IMR-90 (cell line): ENCODE data around the gene MMP26.

Experiments
- BHLHE40 ChIP-seq: fragments of 150-350 bp; IDR thresholded peaks from 2 replicates; pipeline ENCODE4 v1.6.1; 2016; ENCODE audit warnings: mild to moderate bottlenecking, low read depth, low read length
- CEBPB ChIP-seq: IDR thresholded peaks from 2 replicates; pipeline ENCODE4 v1.6.1; 2012; ENCODE audit warnings: low read depth, low read length, improper control_type of control experiment
- CHD1 ChIP-seq: IDR thresholded peaks from 2 replicates; pipeline ENCODE4 v1.6.1; 2012; ENCODE audit warnings: low read depth, low read length, improper control_type of control experiment
- CTCF ChIP-seq: conservative IDR thresholded peaks from 2 replicates; pipeline ENCODE4 v1.5.1; 2012; ENCODE audit warnings: mild to moderate bottlenecking, low read depth, low read length, improper control_type of control experiment
- ELK1 ChIP-seq: fragments of 150-350 bp; IDR thresholded peaks from 2 replicates; pipeline ENCODE4 v1.6.1; 2016; ENCODE audit warnings: low read depth, mild to moderate bottlenecking, low read length, moderate library complexity, borderline replicate concordance
- FOS ChIP-seq: fragments of 150-350 bp; IDR thresholded peaks from 2 replicates; pipeline ENCODE4 v1.6.1; 2016; ENCODE audit warnings: low read depth, low read length
- MAFK ChIP-seq: IDR thresholded peaks from 2 replicates; pipeline ENCODE4 v1.6.1; 2012; ENCODE audit warnings: low read depth, low read length, improper control_type of control experiment
- MAZ ChIP-seq: IDR thresholded peaks from 2 replicates; pipeline ENCODE4 v1.6.1; 2012; ENCODE audit warnings: low read depth, mild to moderate bottlenecking, low read length, improper control_type of control experiment, moderate library complexity, borderline replicate concordance
- POLR2A ChIP-seq: IDR thresholded peaks from 2 replicates; pipeline ENCODE4 v1.6.1; 2012; ENCODE audit warnings: mild to moderate bottlenecking, low read depth, low read length
- RAD21 ChIP-seq: IDR thresholded peaks from 2 replicates; pipeline ENCODE4 v1.6.1; 2012; ENCODE audit warnings: low read length, improper control_type of control experiment
- RCOR1 ChIP-seq: IDR thresholded peaks from 2 replicates; pipeline ENCODE4 v1.6.1; 2012; ENCODE audit warnings: mild to moderate bottlenecking, low read length, improper control_type of control experiment; ENCODE audit not compliant: insufficient replicate concordance
- RFX5 ChIP-seq: IDR thresholded peaks from 2 replicates; pipeline ENCODE4 v1.8.0; 2012; ENCODE audit warnings: low read depth, mild to moderate bottlenecking, low read length, moderate library complexity
- SMC3 ChIP-seq: fragments of 150-350 bp; IDR thresholded peaks from 2 replicates; pipeline ENCODE4 v1.6.1; 2016; ENCODE audit warnings: low read depth, mild to moderate bottlenecking, antibody characterized with exemption, low read length, moderate library complexity
- USF2 ChIP-seq: fragments of 150-350 bp; IDR thresholded peaks from 2 replicates; pipeline ENCODE4 v1.6.1; 2017; ENCODE audit warnings: mild to moderate bottlenecking, antibody characterized with exemption, low read length, low read depth

GRCh38 chr11:4677948-4678347 is 26.6 kb upstream of the MMP26 start:
- TF ChIP-seq SMC3 = no peak
- TF ChIP-seq CTCF = no peak
- no peak for TF ChIP-seq POLR2A
- no peak for TF ChIP-seq RAD21
- no peak for TF ChIP-seq USF2
- no peak for TF ChIP-seq ELK1
- TF ChIP-seq MAFK = no peak
- no peak for TF ChIP-seq RFX5
- no peak for TF ChIP-seq RCOR1
- no peak for TF ChIP-seq CHD1
- TF ChIP-seq CEBPB = no peak
- no peak for TF ChIP-seq FOS
- no peak for TF ChIP-seq BHLHE40
- TF ChIP-seq MAZ = no peak
